AG09309 (cell line): Measurements from ENCODE around the gene MICAL2.

Experiments used
- DNase-seq: peaks from one replicate; pipeline ENCODE4 v3.0.0-alpha.2; 2010; ENCODE audit warnings: low read depth
- H3K4me3 ChIP-seq: 2 replicates; pipeline ENCODE4 v1.5.1; 2011; ENCODE audit warnings: mild to moderate bottlenecking, low read depth, low read length, moderate library complexity; ENCODE audit not compliant: control insufficient read depth
- CTCF ChIP-seq: IDR thresholded peaks from 2 replicates; pipeline ENCODE4 v1.5.1; 2011; ENCODE audit warnings: mild to moderate bottlenecking, low read depth, low read length, inconsistent platforms; ENCODE audit not compliant: insufficient read depth, control insufficient read depth; ENCODE audit errors: missing control alignments

MICAL2 gene

GRCh38 chr11:12090761-12091258 is 19.6 kb upstream of the MICAL2 start:
- DNase-seq, result no peak
- no peak for TF ChIP-seq CTCF
- H3K4me3 ChIP-seq, result no peak overlapping the region

- H3K4me3 ChIP-seq, result no peak overlapping the region
- no peak for DNase-seq
- TF ChIP-seq CTCF, result peak; percentile 5
These were observed 18.3 kb upstream of the MICAL2 start for GRCh38 chr11:12091956-12092558.

- no peak overlapping the region for H3K4me3 ChIP-seq
- TF ChIP-seq CTCF, result no peak
- no peak for DNase-seq
These were observed 17.7 kb upstream of the MICAL2 start for GRCh38 chr11:12092714-12093113.

- DNase-seq, result no peak
- TF ChIP-seq CTCF, result no peak
- no peak overlapping the region for H3K4me3 ChIP-seq
These were observed 15.3 kb upstream of the MICAL2 start for GRCh38 chr11:12094872-12095800.

- no peak for DNase-seq
- no peak for TF ChIP-seq CTCF
- no peak overlapping the region for H3K4me3 ChIP-seq
These were observed 13.2 kb upstream of the MICAL2 start for GRCh38 chr11:12097219-12097618.

GRCh38 chr11:12098601-12099000 is 11.8 kb upstream of the MICAL2 start:
- H3K4me3 ChIP-seq, result no peak overlapping the region
- no peak for TF ChIP-seq CTCF
- DNase-seq, result no peak
